GM21717 (cell line): ENCODE results near the gene HACD3.

ENCODE experiments used
- ATAC-seq: cut with Tn5 transposase; IDR thresholded peaks from one replicate; pipeline ENCODE4 v1.9.1; 2021; ENCODE audit warnings: mild to moderate bottlenecking, moderate library complexity; ENCODE audit not compliant: unreplicated experiment

HACD3 gene, protein sequence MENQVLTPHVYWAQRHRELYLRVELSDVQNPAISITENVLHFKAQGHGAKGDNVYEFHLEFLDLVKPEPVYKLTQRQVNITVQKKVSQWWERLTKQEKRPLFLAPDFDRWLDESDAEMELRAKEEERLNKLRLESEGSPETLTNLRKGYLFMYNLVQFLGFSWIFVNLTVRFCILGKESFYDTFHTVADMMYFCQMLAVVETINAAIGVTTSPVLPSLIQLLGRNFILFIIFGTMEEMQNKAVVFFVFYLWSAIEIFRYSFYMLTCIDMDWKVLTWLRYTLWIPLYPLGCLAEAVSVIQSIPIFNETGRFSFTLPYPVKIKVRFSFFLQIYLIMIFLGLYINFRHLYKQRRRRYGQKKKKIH

DNA sequence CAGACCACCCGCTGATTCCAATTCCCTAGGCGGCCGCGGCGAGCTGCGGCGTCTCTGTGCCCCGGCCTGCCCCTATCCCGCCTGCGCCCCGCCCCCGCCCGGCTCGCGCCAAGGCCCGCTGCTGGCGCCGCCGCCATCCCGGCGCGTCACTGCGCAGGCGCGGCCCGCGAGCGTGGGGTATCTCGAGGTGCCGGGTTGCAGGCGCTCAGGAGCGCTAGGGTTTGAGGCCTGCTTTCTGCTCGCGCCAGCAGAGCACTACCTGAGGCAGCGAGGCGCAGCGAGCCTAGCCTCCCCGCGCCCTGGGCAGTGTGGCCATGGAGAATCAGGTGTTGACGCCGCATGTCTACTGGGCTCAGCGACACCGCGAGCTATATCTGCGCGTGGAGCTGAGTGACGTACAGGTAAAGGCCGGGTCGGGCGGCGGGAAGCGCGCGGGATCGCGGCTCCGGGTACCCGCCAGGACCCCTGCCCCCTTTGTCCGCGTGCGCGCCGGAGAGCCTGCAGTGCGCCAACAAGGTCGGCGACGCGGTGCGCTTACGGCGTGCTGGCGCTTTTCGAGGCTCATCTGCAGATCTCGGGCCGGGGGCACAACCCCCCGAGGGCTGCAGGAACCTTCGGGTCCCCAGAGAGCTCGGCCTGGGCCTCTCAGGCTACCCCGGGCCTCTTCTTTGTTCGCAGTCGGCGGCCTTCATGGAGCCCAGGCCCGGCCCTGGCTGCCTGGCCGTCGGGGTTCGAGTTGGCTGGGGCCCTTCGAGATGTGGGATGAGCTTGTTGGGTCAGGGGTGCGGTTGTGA lies at the start of gene HACD3:
TSS of gene HACD3 (plus strand) at position 146 of the 794 bp plus-strand sequence. CDS start at position 315, 169 bp downstream.
- peak; percentile 61 for ATAC-seq

DNA sequence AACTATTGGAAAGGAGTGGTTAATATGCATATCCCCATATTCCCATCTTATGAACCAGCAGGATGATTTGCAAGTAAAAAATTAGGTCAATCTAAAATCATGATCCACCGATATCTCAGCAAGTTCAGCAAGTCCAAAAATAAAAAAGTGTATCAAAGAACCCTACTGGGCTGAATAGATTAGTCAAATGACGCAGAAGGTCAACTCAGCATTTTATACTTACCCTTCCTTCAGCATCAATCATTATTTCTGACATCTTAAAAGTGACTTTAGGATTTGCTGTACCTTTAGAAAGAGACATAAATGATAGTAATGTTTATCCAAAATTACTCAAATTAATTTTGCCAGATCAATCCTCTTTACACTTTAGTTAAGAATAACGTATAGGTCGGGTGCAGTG lies 45.4 kb upstream of the HACD3 start:
- ATAC-seq, result no peak

DNA sequence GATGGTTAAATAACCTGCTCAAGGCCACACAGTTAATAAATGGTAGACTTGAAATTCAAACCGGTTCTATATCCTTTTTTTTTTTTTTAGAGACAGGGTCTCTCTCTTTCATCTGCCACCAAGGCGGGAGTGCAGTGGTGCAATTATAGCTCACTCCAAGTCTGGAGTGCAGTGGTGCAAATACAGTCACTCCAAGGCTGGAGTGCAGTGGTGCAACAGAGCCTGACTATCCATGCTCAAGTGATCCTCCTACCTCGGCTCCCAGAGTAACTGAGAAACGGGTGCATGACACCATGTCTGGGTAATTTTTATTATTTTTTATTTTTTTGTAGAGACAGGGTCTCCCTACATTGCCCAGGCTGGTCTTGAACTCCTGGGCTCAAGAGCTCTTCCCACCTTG lies 36.2 kb upstream of the HACD3 start:
- ATAC-seq, result no peak

DNA sequence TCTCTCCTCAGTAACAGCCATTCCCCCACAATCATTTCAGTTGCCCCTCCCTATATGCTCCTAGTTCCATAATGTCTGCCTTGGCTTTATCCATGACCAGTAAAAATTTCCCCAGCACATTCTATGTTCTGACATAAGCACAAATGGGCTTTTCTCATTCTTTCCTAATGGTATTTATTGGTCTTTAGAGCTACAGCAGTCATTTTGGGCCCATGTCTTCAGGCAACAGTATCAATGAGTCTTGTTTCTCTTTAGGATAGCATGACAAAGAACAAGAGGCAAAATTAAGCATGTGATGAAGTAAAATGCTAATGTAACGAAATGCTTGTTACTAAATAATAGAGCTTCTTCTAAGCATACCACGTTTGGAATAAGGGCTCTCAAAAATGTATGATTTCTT lies 20.9 kb upstream of the HACD3 start:
- ATAC-seq, result no peak

DNA sequence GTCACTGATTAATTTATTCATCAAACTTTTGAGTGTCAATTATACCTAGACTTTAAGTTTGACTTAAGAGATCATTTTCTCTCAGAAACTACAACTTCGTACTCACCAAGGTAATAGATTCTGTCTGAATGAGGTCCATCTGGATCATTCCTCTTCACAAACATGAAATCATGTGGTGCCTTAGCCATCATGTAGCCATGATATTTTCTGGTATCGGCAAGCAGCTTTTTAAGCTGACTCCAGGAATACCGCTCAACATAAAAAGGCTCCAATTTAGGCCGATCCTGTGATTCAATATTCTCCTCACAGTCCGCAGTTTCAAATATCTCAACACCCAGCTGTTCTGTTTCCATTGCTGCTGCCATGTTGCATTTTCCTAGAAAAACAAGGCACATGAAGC lies 18.1 kb upstream of the HACD3 start:
- no peak for ATAC-seq

DNA sequence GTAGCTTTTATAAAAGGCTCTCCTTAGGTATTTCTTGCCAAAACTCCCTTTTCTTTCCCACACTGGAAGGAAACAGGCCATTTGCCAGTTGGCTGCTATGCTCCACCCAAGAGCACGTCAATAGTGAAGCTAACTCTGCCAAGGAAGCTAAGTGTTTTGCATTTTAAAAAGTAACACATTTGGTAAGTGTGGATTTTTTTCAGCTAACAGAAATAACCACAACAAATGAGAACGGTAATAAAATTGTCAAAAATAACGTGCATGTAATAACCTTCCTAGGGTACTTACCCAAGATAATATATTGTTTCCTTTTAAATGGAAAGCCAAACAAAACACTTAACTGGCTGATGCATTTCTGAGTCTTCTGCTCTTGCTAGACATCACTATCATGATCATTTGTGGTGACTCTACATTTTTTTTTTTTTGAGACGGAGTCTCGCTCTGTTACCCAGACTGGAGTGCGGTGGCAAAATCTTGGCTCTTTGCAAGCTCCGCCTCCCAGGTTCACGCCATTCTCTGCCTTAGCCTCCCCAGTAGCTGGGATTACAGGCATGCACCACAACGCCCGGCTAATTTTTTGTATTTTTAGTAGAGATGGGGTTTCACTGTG lies 17.4 kb upstream of the HACD3 start:
- ATAC-seq, result no peak

DNA sequence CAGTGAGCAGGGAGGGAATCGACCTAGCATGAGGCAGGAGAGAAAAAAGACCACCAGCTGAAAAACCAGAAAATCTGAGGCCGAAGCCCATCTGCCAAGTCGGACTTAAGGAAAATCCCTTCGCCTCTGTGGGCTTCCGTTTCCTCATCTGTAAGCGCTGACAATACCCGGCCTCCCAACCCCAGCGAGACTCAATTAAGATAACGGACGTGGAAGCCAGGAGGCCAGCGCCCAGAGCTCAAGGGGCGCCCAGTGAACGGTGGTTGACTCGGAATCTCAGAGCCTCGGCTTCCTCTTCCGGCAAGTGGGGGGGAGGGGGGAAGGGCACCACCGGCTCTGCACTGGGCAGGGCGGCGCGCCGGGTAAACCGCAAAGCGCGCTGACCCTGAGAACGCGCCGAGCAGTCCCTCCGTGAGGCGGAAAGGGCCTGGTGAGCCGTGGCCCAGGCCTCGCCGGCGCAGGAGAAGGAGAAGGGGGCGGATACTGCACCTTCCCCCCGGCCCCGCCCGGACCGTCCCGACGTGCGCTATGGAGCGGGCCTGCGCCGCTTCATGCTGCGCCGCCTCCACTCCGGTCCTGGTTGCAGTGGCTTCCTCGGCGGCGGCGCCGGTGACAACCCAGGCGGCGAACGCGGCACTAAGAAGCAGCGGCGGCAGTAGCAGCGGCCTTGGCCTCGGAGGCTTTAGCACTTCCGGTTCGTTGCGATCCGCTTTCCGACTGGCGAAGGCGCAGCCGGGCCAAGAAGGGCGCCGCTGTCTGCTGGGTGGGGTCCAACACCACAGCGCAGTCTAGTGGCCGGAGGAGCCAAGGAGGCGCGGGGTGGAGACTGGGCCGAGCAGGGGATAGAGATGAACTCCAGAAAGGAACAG lies 13.0 kb upstream of the HACD3 start, which contains the start of gene DPP8:
TSS of gene DPP8 (minus strand) at position 693 of the 869 bp plus-strand sequence. CDS start 5,136 bp downstream, outside the sequence.
- ATAC-seq, result peak; percentile 90

DNA sequence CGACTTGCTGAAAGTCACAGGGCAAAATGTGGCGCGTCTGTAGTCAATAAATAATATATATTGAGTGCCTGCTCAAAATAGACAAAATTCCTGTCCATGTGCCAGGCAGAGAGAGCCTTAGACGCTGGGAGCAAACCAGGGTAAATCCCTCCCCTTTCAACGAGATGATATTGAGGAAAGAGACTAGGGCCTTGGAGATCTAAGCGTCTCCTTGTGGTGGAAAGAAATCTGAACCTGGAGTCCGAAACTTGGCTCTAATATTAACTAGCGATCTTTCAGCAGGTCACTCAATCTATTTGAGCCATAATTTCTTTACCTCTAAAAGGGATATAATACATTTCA lies 12.4 kb upstream of the HACD3 start:
- ATAC-seq, result no peak

DNA sequence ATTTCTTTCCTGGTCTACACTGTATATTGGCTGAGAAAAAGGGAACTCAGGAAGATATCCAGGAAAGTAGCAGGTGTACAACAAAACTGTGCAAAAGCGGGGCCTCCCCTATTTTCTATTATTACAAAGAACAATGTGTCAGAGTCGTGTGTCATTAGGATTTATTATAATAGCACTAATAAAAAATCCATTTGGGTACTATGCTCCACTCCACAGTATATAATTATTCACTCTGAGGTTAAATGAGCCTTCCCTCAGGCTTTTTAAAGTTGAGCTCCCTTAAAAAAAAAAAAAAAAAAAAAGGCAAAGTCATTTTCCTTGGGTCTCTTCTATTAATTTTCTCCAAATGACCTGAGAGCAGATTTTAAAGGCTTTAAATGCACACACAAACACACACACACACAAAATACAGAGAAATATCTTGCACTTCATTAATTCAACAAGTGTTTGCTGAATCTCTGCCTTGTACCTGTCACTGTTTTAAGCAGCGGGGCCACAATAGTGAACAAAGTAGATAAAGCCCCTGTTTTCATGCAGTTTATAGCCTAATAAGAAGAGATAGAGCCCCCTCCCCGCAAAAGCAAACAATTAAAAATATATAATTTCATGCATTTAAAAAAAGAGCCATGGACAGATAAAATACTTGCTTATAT lies 11.5 kb upstream of the HACD3 start:
- ATAC-seq, result no peak

DNA sequence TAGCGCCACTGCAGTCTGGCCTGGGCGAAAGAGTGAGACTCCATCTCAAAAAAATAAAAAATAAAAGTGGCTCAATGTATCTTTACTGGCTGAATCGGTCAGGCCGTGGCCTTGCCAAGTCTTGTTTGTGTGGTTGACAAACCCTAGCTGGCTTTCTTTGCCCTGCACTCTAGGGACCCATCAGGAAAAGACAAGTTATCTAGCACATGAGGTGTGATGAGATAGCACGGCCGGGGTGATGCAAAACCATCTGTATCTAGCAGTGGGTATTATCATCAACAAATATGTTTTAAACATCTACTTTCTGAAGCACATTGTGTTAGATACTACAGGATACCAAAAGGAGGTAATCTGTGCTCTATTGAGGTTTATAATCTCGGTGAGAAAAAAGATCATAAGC lies 8.9 kb upstream of the HACD3 start:
- ATAC-seq, result no peak

DNA sequence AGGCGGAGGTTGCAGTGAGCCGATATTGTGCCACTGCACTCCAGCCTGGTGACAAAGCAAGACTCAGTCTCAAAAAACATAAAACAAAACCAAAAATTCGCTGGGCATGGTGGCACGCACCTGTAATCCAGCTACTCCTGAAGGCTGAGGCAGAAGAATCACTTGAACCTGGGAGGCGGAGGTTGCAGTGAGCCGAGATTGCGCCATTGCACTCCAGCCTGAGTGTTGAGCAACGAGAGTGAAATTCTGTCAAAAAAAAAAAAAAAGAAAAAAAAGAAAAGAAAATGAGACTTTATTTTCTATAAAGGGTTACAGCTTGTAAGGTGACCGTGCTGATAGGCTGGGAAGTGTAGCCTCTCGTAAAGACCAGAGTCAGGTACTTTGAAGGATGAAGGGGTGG lies 6.0 kb upstream of the HACD3 start:
- ATAC-seq, result no peak

DNA sequence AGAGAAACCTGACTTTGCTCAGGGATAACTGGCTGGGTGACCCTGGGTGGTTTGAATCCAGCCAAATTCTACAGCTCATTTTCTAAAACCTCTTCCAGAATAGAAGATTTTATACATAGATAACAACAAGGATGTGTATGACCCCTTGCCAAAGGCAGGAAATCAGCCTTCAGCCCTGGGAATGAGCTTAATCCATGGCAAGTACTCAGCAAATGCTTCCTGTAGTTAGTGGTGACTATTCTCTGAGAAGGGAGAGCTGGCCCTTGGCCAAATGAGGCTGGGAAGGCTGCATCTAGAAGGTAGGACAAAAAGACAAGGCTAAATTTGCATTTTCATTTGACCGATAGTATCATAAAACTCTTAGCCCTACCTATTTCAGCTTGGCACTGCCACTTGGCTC lies 4.6 kb upstream of the HACD3 start:
- no peak for ATAC-seq

DNA sequence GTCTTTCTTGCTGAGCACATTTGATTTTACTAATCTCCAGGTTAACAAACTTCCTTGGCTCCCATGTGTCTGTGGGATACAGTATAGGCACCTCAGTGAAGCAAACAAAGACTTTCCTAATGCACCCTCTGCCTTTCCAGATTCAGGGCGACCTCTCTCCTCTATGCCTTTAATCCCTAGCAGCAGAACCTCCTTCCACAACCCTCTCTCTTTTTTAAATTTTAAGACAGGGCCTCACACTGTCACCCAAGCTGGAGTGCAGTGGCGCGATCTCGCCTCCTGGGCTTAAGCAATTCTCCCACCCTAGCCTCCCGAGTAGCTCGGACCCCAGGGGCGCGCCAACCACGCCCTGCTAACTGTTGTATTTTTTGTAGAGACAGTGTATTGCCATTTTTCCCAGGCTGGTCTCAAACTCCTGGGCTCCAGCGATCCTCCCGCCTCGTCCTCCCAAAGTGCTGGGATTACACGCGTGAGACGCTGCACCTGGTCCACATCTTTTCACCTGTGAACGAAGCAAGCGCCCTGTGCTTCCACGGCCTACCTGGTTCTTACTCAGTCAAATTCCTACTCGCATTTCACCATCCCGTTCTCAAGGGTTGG lies 1.7 kb upstream of the HACD3 start:
- ATAC-seq, result no peak

DNA sequence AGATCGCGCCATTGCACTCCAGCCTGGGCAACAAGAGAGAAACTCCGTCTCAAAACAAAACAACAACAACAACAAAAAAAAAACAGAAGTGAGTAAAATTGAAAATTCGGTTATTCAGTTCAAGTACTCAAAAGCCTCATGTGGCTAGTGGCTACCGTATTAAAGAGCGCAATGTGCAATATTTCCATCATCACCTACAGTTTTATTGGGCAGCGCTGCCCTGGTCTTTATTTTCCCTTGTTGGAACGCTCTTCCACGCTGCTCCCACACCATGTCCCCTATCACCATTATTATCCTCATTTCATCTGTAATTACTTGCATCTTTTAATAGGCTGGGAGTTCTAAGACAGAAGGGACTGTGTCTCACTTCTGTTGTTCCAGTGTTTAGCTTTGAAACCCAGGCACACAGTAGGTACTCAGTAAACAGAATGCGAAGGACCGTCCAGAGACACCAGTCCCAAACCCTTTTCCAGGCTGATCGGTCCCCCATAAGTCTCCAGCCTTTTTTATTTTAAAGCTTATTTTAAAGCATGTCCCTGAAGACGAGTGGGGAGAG lies 423 bp upstream of the HACD3 start:
- ATAC-seq, result no peak

DNA sequence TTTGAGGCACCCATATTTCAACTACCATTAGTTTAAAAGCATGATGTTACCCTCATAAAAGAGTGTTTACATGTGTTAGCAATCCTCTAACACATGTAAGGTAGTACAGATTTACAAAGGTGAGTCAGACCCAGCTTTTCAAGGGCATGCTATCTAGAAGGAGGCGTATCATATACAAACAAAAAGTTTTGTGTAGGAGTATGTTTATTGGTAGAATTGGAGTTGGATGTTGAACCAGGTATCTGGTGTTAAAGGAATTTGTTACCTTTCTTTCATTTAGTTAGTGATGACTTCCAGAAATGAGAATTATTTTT lies 2.4 kb downstream of the HACD3 start:
- no peak for ATAC-seq

DNA sequence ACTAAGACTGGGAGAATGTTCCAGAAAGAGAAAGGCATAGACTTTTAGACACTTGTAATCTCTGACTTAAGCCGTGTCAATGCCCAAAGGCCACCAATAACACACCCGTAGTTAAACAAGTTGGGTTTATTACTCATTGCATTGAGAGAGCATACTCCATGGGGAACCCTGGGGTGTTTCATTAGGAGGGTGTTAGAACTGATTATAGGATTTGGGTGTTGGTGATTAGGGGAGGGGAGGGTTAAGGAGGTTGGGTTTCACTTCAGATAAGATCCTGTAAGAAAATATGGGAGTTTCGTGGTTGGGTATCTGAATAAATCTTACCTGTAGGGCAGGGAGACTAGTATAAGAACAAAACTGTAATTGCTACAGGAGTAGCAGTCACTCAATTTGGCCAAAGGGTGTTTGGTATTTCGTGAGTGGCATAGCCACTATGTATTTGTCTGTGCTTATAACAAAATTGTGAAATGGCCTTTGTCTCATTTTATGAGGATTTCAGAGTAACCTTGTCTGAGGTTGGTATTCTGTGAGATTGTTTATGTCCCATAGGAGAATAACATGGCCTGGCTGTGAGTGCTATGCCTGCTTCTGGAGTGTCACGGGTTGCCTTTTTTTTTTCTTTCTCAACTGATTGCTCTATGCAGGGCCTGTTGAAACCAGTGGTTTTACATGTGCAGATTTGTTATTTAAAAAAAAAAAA lies 2.9 kb downstream of the HACD3 start:
- no peak for ATAC-seq

DNA sequence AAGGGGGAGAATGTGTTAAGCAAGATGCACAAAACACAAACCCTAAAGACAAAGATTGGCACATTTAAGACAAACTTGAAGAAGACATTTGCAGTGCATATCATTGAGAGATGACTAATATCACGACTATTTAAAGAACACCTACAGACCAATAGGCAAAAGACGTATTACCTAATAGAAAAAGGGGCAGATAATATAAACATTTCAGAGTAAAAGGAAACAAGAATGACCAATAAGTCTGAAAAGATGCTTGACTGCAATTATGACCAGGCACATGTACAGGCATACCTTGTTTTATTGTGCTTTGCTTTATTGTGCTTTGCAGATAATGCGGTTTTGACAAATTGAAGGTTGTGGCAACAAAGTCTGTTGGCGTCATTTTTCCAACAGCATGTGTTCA lies 4.9 kb downstream of the HACD3 start:
- no peak for ATAC-seq

DNA sequence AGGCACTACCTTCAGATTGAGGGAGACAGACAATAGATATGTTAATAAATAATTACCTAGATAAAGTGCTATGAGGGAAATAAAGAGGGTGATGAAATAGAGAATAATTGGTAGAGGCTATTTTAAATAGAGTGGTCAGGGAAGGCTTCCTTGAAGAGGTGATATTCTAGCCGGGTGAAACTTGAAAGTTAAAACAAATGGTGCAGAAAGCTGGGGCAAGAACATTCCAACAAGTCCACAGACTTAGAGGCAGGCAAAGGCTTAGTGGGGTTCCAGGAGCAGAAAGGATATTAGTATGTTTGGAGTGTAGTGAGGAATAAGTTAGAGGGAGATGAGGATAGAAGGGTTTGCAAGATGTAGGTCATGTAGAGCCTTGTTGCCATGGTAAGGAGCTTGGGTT lies 10.1 kb downstream of the HACD3 start:
- no peak for ATAC-seq

DNA sequence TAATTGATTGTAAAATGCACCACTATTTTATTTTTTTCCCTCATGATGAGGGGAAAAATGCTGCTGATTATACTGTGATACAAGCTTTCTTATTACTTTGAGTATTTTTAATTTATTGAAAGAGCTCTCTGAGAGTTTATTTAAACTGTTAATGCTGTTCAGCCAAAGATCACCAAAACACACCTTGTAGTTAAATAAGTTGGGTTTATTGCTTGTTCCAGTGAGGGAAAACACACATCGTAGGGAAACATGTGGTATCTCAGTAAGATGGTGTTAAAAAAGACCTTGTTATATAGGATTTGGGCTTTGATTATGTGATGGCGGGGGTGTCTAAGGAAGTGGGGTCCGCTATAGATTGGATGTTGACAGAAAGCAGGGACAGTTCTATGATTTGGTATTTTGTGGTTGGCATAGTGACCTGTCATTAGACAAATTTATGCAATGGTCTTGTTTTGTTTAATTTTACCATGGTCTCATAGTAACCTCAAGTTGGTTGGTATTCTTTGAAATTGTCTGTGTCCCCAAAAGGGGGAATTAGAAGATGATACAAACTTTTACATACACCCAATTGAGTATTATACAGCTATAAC lies 11.1 kb downstream of the HACD3 start:
- no peak for ATAC-seq
